Dermis microvascular lymphatic vessel endothelial cell (primary cell): ENCODE measurements around the gene HDAC8. TPM values are rescaled to one million over a fixed set of nuclear protein-coding genes. Genes with fewer than 3 reads are reported as not detected.
"Not testable (repeated sequence)": the region's sequence is repeated elsewhere in the genome, so short reads cannot be mapped to it uniquely, and the experiment has no call there.

ENCODE experiments used
- DNase-seq, 2 donors: peaks; one replicate each; pipeline versions ENCODE4 v3.0.0 to v3.0.0-alpha.2; 2010; ENCODE audit warnings: low read depth in 2 of 2
- total RNA-seq: library from RNA; depleted of rRNA; stranded (reverse); fragments of >200 nt; gene quantifications from 2 replicates; pipeline ENCODE4 v1.2.1, GENCODE V29; 2014

Gene HDAC8
- total RNA-seq, 1 donor from 2014 or later = 24.5 TPM

DNA sequence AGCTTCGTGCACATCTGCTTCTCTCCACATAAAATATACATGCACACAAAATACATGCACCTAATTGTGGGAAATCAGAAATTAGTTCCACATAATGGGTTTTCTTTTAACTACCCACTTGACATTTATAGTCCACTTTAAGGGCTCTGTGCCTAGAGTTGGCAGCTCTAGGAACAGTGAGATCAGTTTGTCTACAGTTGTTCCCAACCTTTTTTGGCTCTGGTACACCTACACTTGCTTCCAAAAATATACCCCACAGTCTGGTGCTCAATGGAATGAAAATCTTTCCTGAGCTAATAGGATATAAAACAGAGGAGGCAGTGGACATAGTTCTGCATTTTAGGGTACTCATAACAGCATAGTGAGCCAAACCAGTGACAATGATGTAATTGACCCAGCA, 36.1 kb downstream of the HDAC8 start:
- no peak for DNase-seq

- DNase-seq = no peak
Measured at GRCh38 chrX:72532366-72532765, 40.3 kb downstream of the HDAC8 start.

- peak in 1 of 2 donors; percentile 48 for DNase-seq
Measured at GRCh38 chrX:72526534-72527508, 45.8 kb downstream of the HDAC8 start.

- no peak for DNase-seq
Measured at GRCh38 chrX:72498782-72499181, 73.9 kb downstream of the HDAC8 start.

GRCh38 chrX:72495046-72495445, 77.6 kb downstream of the HDAC8 start:
- no peak for DNase-seq

DNA sequence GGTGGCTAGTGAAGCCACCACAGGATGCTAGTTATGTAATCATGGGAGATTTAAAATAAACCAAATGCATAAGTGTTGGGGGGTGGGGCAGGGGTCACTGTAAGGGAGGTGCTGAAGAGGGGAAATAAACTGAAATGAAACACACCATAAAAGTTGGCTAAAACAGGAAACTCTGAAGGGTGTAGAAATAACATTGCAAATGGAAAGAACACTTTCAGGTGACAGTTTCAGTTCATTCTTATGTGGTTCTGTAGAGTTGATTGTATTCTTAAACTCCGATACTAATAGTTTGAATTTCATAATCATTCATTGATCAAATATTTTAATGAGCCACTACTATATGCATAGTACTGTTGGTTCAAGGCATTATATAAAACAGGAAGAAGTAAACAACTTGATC, 80.1 kb downstream of the HDAC8 start:
- no peak for DNase-seq

GRCh38 chrX:72490221-72490620, 82.4 kb downstream of the HDAC8 start:
- not testable (repeated sequence) for DNase-seq

DNA sequence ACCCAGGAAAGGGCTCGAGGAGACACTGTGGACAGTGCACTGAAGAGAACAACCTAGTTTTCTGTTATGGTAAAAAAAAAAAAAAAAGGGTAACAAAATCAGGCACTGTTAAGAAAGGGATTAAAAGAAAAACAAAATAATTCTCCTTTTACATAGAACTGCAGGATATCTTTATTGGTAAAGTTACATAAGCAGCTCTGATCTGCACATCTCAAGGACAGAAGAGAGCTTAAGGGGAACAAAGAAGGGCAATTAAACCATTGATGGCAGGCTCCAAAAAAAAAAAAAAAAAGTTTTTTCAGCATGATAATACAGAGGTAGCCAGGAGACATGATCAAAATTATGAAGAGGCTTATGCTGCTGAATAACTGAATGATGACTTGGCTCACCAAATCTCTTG, 85.0 kb downstream of the HDAC8 start:
- no peak for DNase-seq

GRCh38 chrX:72479324-72480274, 93.0 kb downstream of the HDAC8 start:
- DNase-seq = no peak

DNA sequence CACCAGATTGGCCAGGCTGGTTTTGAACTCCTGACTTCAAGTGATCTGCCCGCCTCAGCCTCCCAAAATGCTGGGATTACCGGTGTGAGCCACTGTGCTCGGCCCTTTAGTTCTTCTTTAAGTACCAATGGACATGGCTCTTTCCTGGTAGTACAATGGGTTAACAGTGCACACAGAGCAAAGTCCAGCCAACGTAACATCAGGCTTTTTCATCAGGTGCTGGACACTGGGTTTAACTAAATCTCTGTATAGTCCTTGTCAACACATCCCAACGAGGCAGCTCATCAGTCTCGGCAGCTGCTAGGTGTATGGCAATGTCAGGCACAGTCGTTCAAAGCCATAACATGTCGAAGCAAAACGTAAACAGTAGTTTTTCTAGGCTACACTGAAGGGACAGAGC, 93.8 kb downstream of the HDAC8 start:
- no peak for DNase-seq

- no peak for DNase-seq
Measured at GRCh38 chrX:72478351-72478750, 94.3 kb downstream of the HDAC8 start.

DNA sequence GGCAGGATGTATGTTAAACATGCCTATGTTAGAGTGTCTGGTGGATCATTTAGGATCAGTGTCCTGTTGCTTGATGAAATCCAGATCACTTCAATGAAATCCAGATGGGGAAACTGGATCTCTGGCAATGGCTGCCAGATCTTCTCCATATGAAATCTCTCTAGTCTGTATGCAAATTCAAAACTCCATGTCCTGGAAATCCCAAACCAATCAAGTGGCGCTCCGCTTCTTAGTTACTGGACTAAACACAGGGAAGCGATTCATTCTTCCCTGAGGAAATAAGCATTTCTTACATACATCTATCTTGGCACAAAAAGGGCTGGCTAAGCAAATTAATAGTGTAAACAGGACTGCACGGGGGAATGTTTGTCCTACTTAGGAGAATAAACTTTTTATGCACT, 94.9 kb downstream of the HDAC8 start:
- DNase-seq = peak in 1 of 2 donors; percentile 2

DNA sequence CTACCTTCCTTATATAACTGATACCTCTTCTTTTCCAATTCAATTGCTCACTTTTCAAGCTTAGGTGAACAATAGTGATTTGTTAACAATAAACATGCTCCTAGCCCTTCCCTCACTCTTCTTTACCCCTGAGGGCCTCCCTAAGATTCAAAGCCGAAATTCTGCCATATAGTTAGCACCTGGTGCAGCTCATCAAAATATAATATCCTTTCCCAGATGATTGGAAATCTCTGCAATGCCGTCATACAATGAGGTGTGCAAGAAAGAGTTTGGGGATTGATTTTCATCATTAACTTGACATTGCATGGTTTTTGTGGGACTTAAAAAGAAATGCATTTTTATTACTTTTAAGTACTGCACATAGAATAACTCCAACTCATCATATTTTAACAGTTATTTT, 95.3 kb downstream of the HDAC8 start:
- DNase-seq = no peak

- peak in 1 of 2 donors; percentile 57 for DNase-seq
Measured at GRCh38 chrX:72475952-72476668, 96.5 kb downstream of the HDAC8 start.

DNA sequence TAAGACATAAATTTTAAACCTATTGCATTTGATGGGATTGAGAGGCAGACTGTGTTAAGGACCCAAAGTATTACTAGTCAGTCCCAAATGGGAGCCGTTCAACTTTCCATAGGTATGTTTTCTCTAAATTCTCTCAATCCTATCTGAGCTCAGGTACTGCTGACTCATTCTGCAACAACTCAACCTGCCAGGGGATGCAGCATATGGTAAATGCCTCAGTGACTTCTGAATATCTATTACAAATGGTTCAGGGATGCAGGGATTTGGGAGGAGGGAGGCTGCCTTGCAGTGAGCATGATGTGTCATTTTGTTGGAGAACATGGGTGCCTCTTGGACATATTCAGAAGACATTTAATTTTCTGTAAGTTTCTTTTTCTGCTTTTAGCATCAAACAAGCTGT, 97.3 kb downstream of the HDAC8 start:
- DNase-seq = no peak

DNA sequence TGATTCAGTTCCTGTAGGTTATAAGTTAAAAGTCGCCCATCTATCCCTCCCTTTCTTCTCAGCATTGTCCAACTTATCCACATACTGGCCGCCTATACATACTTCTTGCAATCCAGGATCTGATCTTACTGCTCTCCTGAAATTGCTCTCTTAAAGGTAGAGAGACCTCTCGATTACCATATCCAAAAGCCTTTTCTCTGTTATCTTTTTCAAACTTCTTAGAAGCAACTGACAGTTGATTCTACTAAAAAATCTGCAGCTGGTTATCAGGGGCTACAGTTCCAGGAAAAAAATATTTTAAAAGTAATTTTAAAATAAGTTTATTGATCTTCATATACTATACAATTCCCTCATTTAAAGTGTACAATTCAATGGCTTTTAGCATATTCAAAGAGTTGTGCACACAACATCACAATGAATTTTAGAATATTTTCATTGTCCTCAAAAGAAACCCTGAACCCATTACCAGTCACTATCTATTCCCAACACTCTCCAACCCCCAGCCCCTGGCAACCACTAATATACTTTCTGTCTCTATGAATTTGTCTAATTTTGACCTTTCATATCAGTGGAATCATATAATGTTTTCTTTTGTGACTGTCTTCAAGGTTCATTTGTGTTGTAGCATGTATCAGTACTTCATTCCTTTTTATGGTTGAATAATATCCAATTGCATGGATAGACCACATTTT, 102.0 kb downstream of the HDAC8 start:
- DNase-seq = no peak

DNA sequence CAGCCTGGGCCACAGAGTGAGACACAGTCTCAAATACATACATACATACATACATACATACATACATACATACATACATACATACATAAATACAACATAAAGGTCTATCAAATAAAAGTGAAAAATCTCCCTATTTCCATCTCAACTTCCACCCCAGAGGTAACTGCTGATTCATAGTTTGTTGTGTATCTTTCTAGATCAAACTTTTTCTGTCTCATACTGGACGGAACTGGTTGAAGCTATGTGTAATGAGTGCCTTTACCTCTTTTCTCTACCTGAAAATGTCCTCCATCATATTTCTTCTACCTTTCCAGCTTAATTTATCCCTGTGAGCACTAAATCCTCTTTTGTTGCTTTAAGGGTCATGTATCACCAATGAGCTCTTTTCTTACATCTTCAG, 102.5 kb downstream of the HDAC8 start:
- no peak for DNase-seq

GRCh38 chrX:72468607-72469006, 104.0 kb downstream of the HDAC8 start:
- DNase-seq = no peak

- no peak for DNase-seq
Measured at GRCh38 chrX:72467135-72467534, 105.5 kb downstream of the HDAC8 start.

DNA sequence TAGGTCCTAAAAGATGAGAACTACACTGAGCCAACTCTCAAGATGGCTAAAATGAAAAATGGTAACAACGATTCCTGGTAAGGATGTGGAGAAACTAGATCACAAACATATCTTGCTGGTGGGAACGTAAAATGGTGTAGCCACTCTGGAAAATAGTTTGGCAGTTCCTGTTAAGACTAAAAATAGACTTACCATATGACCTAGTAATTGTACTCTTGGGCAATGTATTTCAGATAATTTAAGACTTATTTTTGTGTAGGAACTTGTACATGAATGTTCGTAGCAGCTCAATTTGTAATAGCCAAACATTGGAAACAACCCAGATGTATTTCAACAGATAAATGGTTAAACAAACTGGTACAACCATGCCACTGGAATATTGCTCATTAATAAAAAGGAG, 106.2 kb downstream of the HDAC8 start:
- DNase-seq = no peak

- DNase-seq = no peak
Measured at GRCh38 chrX:72465889-72466288, 106.8 kb downstream of the HDAC8 start.
